SIG-M5 treated with dmso at 0.1 percent for 504 hours (cell line): ENCODE measurements around the gene SRSF4.

ENCODE experiments used
- DNase-seq: peaks from one replicate; lab custom pipeline; 2025; ENCODE audit not compliant: unreplicated experiment; lab: John Stamatoyannopoulos, UW

Gene SRSF4

GRCh38 chr1:29099286-29099685 is 82.4 kb downstream of the SRSF4 start:
- DNase-seq: no peak
